DOHH2 (cell line): ENCODE data around the gene POLR3C.

Experiments
- CTCF ChIP-seq: fragments of 200-600 bp; sonication (generic); IDR thresholded peaks from one replicate; pipeline ENCODE4 v1.5.1; 2014; ENCODE audit warnings: antibody characterized with exemption, mild to moderate bottlenecking, low read depth, low read length; ENCODE audit not compliant: poor library complexity, severe bottlenecking
- EZH2phosphoT487 ChIP-seq: fragments of 200-600 bp; sonication (generic); IDR thresholded peaks from 2 replicates; pipeline ENCODE4 v1.6.1; 2017; ENCODE audit warnings: borderline replicate concordance, mild to moderate bottlenecking, antibody characterized with exemption, low read length, moderate library complexity, mixed read lengths

- no peak for TF ChIP-seq CTCF
- no peak for TF ChIP-seq EZH2phosphoT487
Measured at GRCh38 chr1:145792484-145792883, 31.5 kb upstream of the POLR3C start.
